A673 (cell line): ENCODE results near the gene RSRP1.

ENCODE experiments used
- EZH2 ChIP-seq: fragments of 200-600 bp; sonication (generic); IDR thresholded peaks from 2 replicates; pipeline ENCODE4 v1.6.1; 2017; ENCODE audit warnings: borderline replicate concordance, low read depth, mild to moderate bottlenecking, mixed read lengths, antibody characterized with exemption, low read length; ENCODE audit not compliant: poor library complexity, severe bottlenecking
- TF ChIP-seq, protein P1 (sequence below): fragments of 300-800, 200-600 bp; sonication (generic); conservative IDR thresholded peaks from 2 replicates; pipeline ENCODE4 v1.5.1; 2017; ENCODE audit warnings: low read depth, mild to moderate bottlenecking, antibody characterized with exemption, low read length, moderate library complexity, mixed read lengths

DNA sequence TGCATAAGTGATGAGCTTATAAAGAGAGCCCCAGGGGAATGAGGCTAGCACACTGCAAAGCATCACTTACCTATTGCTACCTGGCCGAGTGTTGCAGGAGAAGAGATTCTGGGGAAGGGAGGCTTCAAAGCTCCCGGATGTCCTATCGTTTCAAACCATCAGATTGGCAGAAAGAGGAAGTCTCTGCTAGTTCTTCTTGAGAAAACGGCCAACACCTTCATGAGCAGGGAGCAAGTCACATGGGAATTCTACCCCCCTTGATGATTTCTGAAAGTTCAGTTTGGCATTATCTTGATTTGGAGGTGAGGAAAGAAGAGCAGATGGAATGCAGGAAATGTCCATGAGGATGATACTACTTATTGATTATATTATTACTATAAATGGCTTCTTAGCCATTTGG is 31.1 kb downstream of the RSRP1 start:
- TF ChIP-seq, protein P1, sequence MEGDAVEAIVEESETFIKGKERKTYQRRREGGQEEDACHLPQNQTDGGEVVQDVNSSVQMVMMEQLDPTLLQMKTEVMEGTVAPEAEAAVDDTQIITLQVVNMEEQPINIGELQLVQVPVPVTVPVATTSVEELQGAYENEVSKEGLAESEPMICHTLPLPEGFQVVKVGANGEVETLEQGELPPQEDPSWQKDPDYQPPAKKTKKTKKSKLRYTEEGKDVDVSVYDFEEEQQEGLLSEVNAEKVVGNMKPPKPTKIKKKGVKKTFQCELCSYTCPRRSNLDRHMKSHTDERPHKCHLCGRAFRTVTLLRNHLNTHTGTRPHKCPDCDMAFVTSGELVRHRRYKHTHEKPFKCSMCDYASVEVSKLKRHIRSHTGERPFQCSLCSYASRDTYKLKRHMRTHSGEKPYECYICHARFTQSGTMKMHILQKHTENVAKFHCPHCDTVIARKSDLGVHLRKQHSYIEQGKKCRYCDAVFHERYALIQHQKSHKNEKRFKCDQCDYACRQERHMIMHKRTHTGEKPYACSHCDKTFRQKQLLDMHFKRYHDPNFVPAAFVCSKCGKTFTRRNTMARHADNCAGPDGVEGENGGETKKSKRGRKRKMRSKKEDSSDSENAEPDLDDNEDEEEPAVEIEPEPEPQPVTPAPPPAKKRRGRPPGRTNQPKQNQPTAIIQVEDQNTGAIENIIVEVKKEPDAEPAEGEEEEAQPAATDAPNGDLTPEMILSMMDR, result no peak
- TF ChIP-seq EZH2, result no peak
